Neural cell (in vitro differentiated cells): ENCODE measurements around the gene GLCE.

Experiments used
- CTCF ChIP-seq: fragments of 450-650 bp; IDR thresholded peaks from 2 replicates; pipeline ENCODE4 v1.5.1; 2014; ENCODE audit warnings: antibody characterized with exemption, mild to moderate bottlenecking, moderate library complexity; ENCODE audit not compliant: poor library complexity, severe bottlenecking
- EZH2 ChIP-seq: fragments of 200-600, 300-800 bp; shearing (Covaris generic), sonication (generic); IDR thresholded peaks from 2 replicates; pipeline ENCODE4 v1.6.1; 2014; ENCODE audit warnings: antibody characterized with exemption, low read length, borderline replicate concordance, mild to moderate bottlenecking; ENCODE audit not compliant: insufficient read depth, poor library complexity, severe bottlenecking
- MXI1 ChIP-seq: fragments of 450-650 bp; conservative IDR thresholded peaks from 2 replicates; pipeline ENCODE4 v1.6.1; 2014; ENCODE audit warnings: antibody characterized with exemption, mild to moderate bottlenecking; ENCODE audit not compliant: poor library complexity, severe bottlenecking
- POLR2AphosphoS5 ChIP-seq: IDR thresholded peaks from 2 replicates; pipeline ENCODE4 v1.6.1; 2012
- RAD21 ChIP-seq: fragments of 450-650 bp; conservative IDR thresholded peaks from 2 replicates; pipeline ENCODE4 v1.6.1; 2014; ENCODE audit warnings: antibody characterized with exemption, mild to moderate bottlenecking, moderate library complexity
- REST ChIP-seq: IDR thresholded peaks from 2 replicates; pipeline ENCODE4 v1.6.1; 2012; ENCODE audit warnings: borderline replicate concordance
- TAF1 ChIP-seq: IDR thresholded peaks from 2 replicates; pipeline ENCODE4 v1.6.1; 2012; ENCODE audit warnings: low read depth

GRCh38 chr15:69222002-69222474, 61.6 kb downstream of the GLCE start:
- TF ChIP-seq CTCF (no peak), RAD21 (no peak), POLR2AphosphoS5 (no peak), EZH2 (no peak), TAF1 (no peak), MXI1 (no peak), REST (no peak)
